Endodermal cell (in vitro differentiated cells): ENCODE results near the gene YEATS2. TPM values are rescaled to one million over a fixed set of nuclear protein-coding genes. Genes with fewer than 3 reads are reported as not detected.
"Not testable (repeated sequence)": the region's sequence is repeated elsewhere in the genome, so short reads cannot be mapped to it uniquely, and the experiment has no call there.

Experiments
- DNase-seq: peaks from one replicate; pipeline ENCODE4 v3.0.0-alpha.2; 2017
- H3K27ac ChIP-seq: 2 replicates; pipeline ENCODE4 v1.5.1; 2013; ENCODE audit warnings: mild to moderate bottlenecking, low read depth, low read length, moderate library complexity
- H3K27me3 ChIP-seq: 2 replicates; pipeline ENCODE4 v1.6.1; 2013; ENCODE audit warnings: mild to moderate bottlenecking, low read length, moderate library complexity; ENCODE audit not compliant: insufficient read depth, control insufficient read depth, poor library complexity, severe bottlenecking
- H3K36me3 ChIP-seq: 2 replicates; pipeline ENCODE4 v1.7.0; 2013; ENCODE audit warnings: mild to moderate bottlenecking, low read length, moderate library complexity; ENCODE audit not compliant: control insufficient read depth, insufficient read depth
- H3K4me1 ChIP-seq: one replicate; pipeline ENCODE4 v1.7.0; 2013; ENCODE audit warnings: low read length; ENCODE audit not compliant: control insufficient read depth, insufficient read depth
- H3K4me3 ChIP-seq: 2 replicates; pipeline ENCODE4 v1.5.1; 2013; ENCODE audit warnings: mild to moderate bottlenecking, low read length, moderate library complexity
- H3K9ac ChIP-seq: 2 replicates; pipeline ENCODE4 v1.6.1; 2013; ENCODE audit warnings: mild to moderate bottlenecking, low read length, moderate library complexity; ENCODE audit not compliant: poor library complexity, severe bottlenecking; ENCODE audit errors: extremely low read depth
- H3K9me3 ChIP-seq: 2 replicates; pipeline ENCODE4 v1.6.1; 2013; ENCODE audit warnings: mild to moderate bottlenecking, low read length, moderate library complexity; ENCODE audit not compliant: control insufficient read depth
- H3K27ac Mint-ChIP-seq: 2 replicates; pipeline ENCODE4 v1.8.0; 2020; ENCODE audit warnings: mixed read lengths
- H3K27me3 Mint-ChIP-seq: 2 replicates; pipeline ENCODE4 v1.8.0; 2021; ENCODE audit warnings: mild to moderate bottlenecking, mixed read lengths; ENCODE audit not compliant: insufficient read depth
- H3K36me3 Mint-ChIP-seq: 2 replicates; pipeline ENCODE4 v1.8.0; 2020; ENCODE audit warnings: low read depth, mixed read lengths
- H3K4me1 Mint-ChIP-seq: 2 replicates; pipeline ENCODE4 v1.8.0; 2020; ENCODE audit warnings: mixed read lengths
- H3K4me3 Mint-ChIP-seq: 2 replicates; pipeline ENCODE4 v1.8.0; 2020; ENCODE audit warnings: mild to moderate bottlenecking, moderate library complexity, mixed read lengths
- H3K9me3 Mint-ChIP-seq: 2 replicates; pipeline ENCODE4 v1.8.0; 2020; ENCODE audit warnings: mild to moderate bottlenecking, mixed read lengths
- WGBS, 2 experiments: methylation state at CpG; one replicate each; pipeline versions ENCODE4 v1.1.5 to v1.1.7; 2013; ENCODE audit warnings: missing lambda C conversion rate in 2 of 2, mixed read lengths in 1 of 2; ENCODE audit not compliant: insufficient coverage in 1 of 2, insufficient read length in 1 of 2; 5-methylcytosine and 5-hydroxymethylcytosine counted together
- total RNA-seq, 2 donors: library from RNA; stranded (reverse); fragmentation: NEBNext Ultra II Directional in 1 of 2; extraction: Animal tissue kit (Norgen Biotek cat#: 25700) in 1 of 2; gene quantifications; 2 replicates in 1 of 2; 3 replicates in 1 of 2; pipeline ENCODE4 v1.2.1, GENCODE V29; 2021
- TF ChIP-seq, protein P1 (sequence below): fragments of 200-600 bp; sonication (generic); conservative IDR thresholded peaks from 2 replicates; pipeline ENCODE4 v1.5.0; 2021; ENCODE audit warnings: antibody characterized with exemption, mild to moderate bottlenecking

Gene YEATS2
- total RNA-seq, 2 donors from 2014 or later, result 53.4 to 55.8 TPM

DNA sequence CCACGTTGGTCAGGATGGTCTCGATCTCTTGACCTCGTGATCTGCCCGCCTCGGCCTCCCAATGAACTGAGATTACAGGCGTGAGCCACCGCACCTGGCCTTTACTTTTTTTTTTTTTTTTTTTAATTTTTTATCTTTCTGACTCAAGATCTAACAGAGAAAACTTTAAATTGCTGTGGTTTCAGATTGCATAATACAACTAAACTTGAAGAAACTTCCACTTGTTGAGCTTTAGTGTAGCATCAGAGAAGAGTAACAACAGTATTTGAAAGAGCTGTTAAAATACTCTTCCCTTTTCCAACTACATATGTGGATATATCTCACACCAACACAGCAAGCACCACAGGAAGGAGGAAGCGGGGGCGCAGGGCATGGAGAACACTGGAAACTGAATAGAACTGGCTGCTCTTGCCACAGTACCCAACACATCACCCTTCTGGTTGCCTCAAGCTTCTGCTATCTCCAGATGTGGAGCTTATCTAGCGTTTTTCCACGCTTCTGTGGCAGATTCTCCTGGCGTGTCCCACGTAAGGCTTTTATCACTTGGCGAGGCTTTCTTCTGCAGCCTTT is 82.4 kb downstream of the YEATS2 start:
- TF ChIP-seq, protein P1, sequence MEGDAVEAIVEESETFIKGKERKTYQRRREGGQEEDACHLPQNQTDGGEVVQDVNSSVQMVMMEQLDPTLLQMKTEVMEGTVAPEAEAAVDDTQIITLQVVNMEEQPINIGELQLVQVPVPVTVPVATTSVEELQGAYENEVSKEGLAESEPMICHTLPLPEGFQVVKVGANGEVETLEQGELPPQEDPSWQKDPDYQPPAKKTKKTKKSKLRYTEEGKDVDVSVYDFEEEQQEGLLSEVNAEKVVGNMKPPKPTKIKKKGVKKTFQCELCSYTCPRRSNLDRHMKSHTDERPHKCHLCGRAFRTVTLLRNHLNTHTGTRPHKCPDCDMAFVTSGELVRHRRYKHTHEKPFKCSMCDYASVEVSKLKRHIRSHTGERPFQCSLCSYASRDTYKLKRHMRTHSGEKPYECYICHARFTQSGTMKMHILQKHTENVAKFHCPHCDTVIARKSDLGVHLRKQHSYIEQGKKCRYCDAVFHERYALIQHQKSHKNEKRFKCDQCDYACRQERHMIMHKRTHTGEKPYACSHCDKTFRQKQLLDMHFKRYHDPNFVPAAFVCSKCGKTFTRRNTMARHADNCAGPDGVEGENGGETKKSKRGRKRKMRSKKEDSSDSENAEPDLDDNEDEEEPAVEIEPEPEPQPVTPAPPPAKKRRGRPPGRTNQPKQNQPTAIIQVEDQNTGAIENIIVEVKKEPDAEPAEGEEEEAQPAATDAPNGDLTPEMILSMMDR, result no peak
- H3K4me1 ChIP-seq, result no peaks in the 10 kb centered on the region
- Mint-ChIP-seq H3K4me3 (no peak overlapping the region), H3K9me3 (no peaks in the 10 kb centered on the region), H3K4me1 (no peaks in the 10 kb centered on the region), H3K27me3 (no peaks in the 10 kb centered on the region), H3K27ac (no peak overlapping the region), H3K36me3 (peaks cover 83% of the 10 kb centered on the region)
- H3K9me3 ChIP-seq, result no peaks in the 10 kb centered on the region
- H3K9ac ChIP-seq, result no peak overlapping the region
- no peak overlapping the region for H3K4me3 ChIP-seq
- H3K27ac ChIP-seq, result no peak overlapping the region
- no peak for DNase-seq
- no peaks in the 10 kb centered on the region for H3K27me3 ChIP-seq
- peaks cover 88% of the 10 kb centered on the region for H3K36me3 ChIP-seq
- 96 to 98% methylated on average over 10 to 14 of the region's 14 CpGs for WGBS, 2 experiments

DNA sequence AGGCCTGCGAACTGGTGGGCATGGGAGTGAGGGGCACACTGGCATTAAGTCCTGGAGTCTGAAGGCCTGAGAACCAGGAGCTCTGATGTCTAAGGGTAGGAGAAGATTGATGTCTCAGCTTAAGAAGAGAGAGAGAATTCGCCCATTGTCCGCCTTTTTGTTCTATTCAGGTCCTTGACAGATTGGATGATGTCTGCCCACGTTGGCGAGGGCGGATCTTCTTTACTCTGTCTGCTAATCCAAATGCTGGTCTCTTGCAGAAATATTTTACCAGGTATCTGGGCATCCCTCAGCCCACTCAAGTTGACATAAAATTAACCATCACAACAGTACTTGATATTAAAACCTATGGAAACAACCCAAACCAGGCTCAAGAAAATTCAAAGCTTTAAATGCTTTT is 83.6 kb downstream of the YEATS2 start:
- Histone ChIP-seq H3K9ac (no peak overlapping the region), H3K27ac (no peak overlapping the region), H3K27me3 (no peaks in the 10 kb centered on the region), H3K9me3 (no peaks in the 10 kb centered on the region), H3K4me3 (no peak overlapping the region), H3K4me1 (no peaks in the 10 kb centered on the region), H3K36me3 (peaks cover 86% of the 10 kb centered on the region)
- Mint-ChIP-seq H3K36me3 (peaks cover 84% of the 10 kb centered on the region), H3K27ac (no peak overlapping the region), H3K4me1 (peaks cover 2% of the 10 kb centered on the region), H3K9me3 (no peaks in the 10 kb centered on the region), H3K27me3 (no peaks in the 10 kb centered on the region), H3K4me3 (no peak overlapping the region)
- DNase-seq, result no peak
- 98 to 100% methylated on average over 2 to 6 of the region's 6 CpGs for WGBS, 2 experiments
- TF ChIP-seq, protein P1, result no peak

DNA sequence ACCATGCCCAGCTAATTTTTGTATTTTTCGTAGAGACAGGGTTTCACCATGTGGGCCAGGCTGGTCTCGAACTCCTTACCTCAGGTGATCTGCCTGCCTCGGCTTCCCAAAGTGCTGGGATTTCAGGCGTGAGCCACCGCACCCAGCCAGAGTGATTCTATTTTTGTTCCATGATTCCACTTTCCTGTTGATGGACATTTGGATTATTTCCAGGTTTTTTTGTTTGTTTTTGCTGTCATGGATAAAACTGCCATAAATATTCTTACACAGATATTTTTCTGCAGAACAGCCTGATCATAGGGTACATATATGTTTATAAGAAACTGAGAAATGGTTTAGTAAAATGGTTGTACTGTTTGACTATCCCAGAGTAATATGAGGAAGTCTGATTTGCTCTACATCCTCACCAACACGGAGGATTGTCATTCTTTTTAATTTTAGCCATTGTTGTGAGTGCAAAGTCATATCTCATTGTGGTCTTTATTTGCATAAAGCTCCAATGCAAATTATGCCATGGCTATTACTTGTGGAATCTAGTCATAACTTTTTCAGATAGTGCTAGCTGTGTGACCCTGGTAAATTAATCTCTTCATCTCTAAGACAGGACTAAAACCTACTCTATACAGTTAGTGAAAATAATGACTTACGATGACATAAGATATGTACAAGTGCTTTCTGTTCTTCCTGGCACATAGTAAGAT is 85.1 kb downstream of the YEATS2 start:
- WGBS, 2 experiments, result 96 to 98% methylated on average over 5 to 7 of the region's 7 CpGs
- Mint-ChIP-seq H3K4me3 (no peak overlapping the region), H3K27me3 (no peaks in the 10 kb centered on the region), H3K9me3 (peaks cover 2% of the 10 kb centered on the region), H3K27ac (no peak overlapping the region), H3K4me1 (peaks cover 2% of the 10 kb centered on the region), H3K36me3 (peaks cover 84% of the 10 kb centered on the region)
- H3K27ac ChIP-seq, result no peak overlapping the region
- H3K27me3 ChIP-seq, result no peaks in the 10 kb centered on the region
- no peak for DNase-seq
- no peaks in the 10 kb centered on the region for H3K9me3 ChIP-seq
- H3K9ac ChIP-seq, result no peak overlapping the region
- H3K36me3 ChIP-seq, result peaks cover 85% of the 10 kb centered on the region
- H3K4me3 ChIP-seq, result no peak overlapping the region
- no peaks in the 10 kb centered on the region for H3K4me1 ChIP-seq
- TF ChIP-seq, protein P1, result no peak

DNA sequence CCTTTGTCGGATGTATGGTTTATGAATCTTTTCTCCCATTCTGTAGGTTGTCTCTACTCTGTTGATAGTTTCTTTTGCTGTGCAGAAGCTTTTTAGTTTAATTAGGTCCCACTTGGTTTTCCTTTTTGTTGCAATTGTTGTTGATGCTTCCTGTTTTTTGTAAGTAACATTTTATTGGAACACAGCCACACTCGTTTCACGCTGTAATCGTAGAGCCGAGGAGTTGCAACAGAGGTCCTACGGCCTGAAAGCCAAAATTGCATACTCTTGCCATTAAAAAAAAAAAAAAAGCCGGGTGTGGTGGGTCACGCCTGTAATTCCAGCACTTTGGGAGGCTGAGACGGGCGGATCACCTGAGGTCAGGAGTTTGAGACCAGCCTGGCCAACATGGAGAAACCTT is 86.9 kb downstream of the YEATS2 start:
- not testable (repeated sequence) for H3K4me1 ChIP-seq, H3K9me3 Mint-ChIP-seq, H3K27ac Mint-ChIP-seq, H3K27me3 ChIP-seq, H3K27ac ChIP-seq, H3K27me3 Mint-ChIP-seq, H3K9me3 ChIP-seq, H3K4me1 Mint-ChIP-seq, H3K4me3 Mint-ChIP-seq, H3K4me3 ChIP-seq, DNase-seq, H3K9ac ChIP-seq
- peaks cover 81% of the 10 kb centered on the region for H3K36me3 Mint-ChIP-seq
- WGBS, 2 experiments, result 94 to 100% methylated on average over 6 to 10 of the region's 10 CpGs
- peaks cover 83% of the 10 kb centered on the region for H3K36me3 ChIP-seq
